ENCODE results near the gene PNKP.

DNA sequence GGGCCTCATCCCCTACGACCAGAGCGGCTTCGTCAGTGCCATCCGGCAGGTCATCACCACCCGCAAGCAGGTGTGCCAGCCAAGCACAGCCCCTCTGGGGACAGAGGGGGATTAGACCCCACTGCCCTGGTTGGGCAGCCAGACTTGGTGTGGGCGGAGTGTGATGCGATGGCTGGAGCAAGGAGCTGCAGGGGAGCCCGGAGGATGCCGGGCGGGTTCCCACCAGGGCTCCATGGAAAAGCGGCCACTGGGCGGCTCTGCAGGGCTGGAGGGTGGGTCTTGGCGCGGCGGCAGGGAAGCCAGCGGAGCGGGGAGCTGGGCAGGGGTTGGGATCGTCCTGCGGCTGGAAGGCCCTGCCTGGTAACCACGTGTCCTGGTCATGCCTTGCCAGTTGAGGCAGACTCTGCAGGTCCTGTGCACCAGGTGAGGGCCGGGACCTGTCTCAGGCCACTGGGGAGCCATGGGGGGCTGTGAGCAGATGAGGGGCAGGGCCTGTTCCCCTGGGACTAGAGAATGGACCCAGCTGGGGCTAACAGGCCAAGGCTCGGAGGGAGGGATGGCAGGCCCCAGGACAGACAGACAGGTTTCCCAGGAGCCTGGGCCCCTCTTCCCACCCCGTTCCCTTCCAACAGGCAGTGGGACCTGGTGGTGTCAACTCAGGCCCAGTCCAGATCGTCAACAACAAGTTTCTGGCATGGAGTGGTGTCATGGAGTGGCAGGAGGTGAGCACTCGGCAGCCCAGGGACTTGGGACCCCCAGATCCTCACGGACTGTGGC is 10.1 kb downstream of the PNKP start:
- no peak for TF ChIP-seq EZH2phosphoT487 (IDR thresholded peaks at IDR 0.05; ENCODE audit: borderline replicate concordance, low read length)
- no peak for TF ChIP-seq EZH2 (IDR thresholded peaks at IDR 0.05; ENCODE audit: low read length, unreplicated experiment)

Measured in PC-3 (cell line).